Heart left ventricle (tissue), 13 donors: ENCODE data around the gene MACIR.

Experiments
- POLR2A ChIP-seq, 2 donors: fragments of 450-650 bp; IDR thresholded peaks; one replicate each; pipeline ENCODE4 v1.6.1; 2017; ENCODE audit warnings: antibody characterized with exemption in 2 of 2, mild to moderate bottlenecking in 2 of 2, moderate library complexity in 2 of 2
- TF ChIP-seq, protein P1 (sequence below), 12 donors: fragments of 200-600 bp; sonication (generic) in 4 of 12; IDR thresholded peaks; one replicate each; pipeline versions ENCODE4 v1.5.0 to v1.8.0; 2018 to 2022; ENCODE audit warnings: antibody characterized with exemption in 12 of 12, mild to moderate bottlenecking in 5 of 12
- donor health status: ischemic (EF 13 %, LVEDD 7.1; RV severe dilation, severe dysfunction).
- donor health status: DM: no; HTN: yes; CAD: no.
- donor health status: DM: no; HTN: no; CAD: no.
- donor health status: ischemic (EF 25% LVEDD 6.9; RV normal size, moderate dysfunction).
- donor health status: ischemic (EF 25% LVEDD 5.7; RV mildly dilated, moderate dysfunction).
- donor health status: ischemic (EF 35%, LVEDD 5.7; RV mildly dilated, moderate dysfunction).
- donor health status: nonischemic (EF 11% LVEDD 7.7; RV severe dilation, severe dysfunction).
- donor health status: DM: yes; HTN: yes; CAD: no.
- donor health status: PGD.
- donor health status: ischemic (EF 29% LVEDD 5.4; RV normal size, mild dysfunction).
- donor health status: nonischemic (EF 23%, LVEDD 6.1; RV moderate dilation, normal function).

DNA sequence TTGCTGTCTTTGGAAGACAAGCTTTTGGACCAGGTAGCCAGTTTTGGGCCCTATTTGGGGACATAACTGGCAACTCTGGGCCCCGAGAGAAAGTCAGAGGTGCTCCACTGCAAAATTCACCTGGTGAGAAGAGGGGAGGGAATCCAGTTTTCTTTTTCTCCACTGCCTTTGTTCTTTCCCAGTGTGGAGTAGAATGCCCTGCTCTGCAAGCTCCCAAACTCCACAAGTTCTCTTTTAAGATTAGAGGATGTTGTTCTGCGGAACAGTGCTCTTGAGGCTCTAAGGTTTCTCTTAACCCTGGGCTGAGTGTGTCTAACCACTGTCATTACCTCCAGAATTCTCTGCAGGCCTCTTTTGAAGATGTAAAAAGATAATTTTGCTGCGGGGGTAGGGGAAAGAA is 25.3 kb downstream of the MACIR start:
- no peak for TF ChIP-seq POLR2A (IDR thresholded peaks at IDR 0.05)
- TF ChIP-seq, protein P1, sequence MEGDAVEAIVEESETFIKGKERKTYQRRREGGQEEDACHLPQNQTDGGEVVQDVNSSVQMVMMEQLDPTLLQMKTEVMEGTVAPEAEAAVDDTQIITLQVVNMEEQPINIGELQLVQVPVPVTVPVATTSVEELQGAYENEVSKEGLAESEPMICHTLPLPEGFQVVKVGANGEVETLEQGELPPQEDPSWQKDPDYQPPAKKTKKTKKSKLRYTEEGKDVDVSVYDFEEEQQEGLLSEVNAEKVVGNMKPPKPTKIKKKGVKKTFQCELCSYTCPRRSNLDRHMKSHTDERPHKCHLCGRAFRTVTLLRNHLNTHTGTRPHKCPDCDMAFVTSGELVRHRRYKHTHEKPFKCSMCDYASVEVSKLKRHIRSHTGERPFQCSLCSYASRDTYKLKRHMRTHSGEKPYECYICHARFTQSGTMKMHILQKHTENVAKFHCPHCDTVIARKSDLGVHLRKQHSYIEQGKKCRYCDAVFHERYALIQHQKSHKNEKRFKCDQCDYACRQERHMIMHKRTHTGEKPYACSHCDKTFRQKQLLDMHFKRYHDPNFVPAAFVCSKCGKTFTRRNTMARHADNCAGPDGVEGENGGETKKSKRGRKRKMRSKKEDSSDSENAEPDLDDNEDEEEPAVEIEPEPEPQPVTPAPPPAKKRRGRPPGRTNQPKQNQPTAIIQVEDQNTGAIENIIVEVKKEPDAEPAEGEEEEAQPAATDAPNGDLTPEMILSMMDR (IDR thresholded peaks at IDR 0.05) = no peak
